ENCODE data around the gene UBE2L6.

DNA sequence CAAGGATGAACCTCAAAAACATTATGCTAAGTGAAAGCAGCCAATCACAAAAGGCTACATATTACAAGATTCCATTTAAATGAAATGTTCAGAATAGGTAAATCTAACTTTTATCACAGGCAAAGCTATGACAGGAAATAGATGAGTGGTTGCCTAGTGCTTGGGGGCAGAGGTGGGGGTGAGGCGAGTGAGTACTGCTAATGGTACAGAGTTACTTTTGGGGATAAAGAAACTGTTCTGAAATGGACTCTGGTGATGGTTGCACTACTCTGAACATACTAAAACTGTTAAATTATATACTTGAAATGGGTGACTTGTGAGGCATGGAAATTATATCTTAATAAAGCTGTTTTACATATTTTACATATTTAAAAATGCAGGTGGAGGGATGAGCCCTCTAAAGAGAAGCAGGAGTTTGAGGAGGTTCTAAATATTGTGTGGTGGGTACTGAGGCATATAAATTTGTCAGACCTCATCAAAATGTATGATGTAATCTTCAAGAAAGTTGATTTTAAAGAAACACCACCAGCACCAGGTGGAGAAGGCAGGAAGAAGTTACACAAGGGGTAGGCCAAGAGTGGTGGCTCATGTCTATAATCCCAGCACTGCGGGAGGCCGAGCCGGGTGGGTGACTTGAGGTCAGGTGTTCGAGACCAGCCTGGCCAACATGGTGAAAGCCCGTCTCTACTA is 55.6 kb downstream of the UBE2L6 start:
- TF ChIP-seq, protein P1, sequence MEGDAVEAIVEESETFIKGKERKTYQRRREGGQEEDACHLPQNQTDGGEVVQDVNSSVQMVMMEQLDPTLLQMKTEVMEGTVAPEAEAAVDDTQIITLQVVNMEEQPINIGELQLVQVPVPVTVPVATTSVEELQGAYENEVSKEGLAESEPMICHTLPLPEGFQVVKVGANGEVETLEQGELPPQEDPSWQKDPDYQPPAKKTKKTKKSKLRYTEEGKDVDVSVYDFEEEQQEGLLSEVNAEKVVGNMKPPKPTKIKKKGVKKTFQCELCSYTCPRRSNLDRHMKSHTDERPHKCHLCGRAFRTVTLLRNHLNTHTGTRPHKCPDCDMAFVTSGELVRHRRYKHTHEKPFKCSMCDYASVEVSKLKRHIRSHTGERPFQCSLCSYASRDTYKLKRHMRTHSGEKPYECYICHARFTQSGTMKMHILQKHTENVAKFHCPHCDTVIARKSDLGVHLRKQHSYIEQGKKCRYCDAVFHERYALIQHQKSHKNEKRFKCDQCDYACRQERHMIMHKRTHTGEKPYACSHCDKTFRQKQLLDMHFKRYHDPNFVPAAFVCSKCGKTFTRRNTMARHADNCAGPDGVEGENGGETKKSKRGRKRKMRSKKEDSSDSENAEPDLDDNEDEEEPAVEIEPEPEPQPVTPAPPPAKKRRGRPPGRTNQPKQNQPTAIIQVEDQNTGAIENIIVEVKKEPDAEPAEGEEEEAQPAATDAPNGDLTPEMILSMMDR (IDR thresholded peaks at IDR 0.05) = no peak
- TF ChIP-seq ZFX (IDR thresholded peaks at IDR 0.05; ENCODE audit: borderline replicate concordance) = no peak
